Urinary bladder (tissue), 4 donors: ENCODE results near the gene SMARCA4. TPM values are rescaled to one million over a fixed set of nuclear protein-coding genes. Genes with fewer than 3 reads are reported as not detected.

Experiments used
- DNase-seq: peaks from one replicate; pipeline ENCODE4 v3.0.0-alpha.2; 2015; ENCODE audit errors: extremely low spot score
- H3K27ac ChIP-seq: one replicate; pipeline ENCODE4 v1.5.1; 2013; ENCODE audit warnings: low read depth, mild to moderate bottlenecking, moderate library complexity
- H3K36me3 ChIP-seq: one replicate; pipeline ENCODE4 v1.6.1; 2013; ENCODE audit warnings: mild to moderate bottlenecking, moderate library complexity; ENCODE audit not compliant: insufficient read depth
- H3K4me1 ChIP-seq: one replicate; pipeline ENCODE4 v1.6.1; 2013; ENCODE audit warnings: mild to moderate bottlenecking, moderate library complexity; ENCODE audit not compliant: insufficient read depth
- H3K4me3 ChIP-seq: one replicate; pipeline ENCODE4 v1.5.1; 2013; ENCODE audit warnings: low read depth, low read length
- WGBS: extraction: QIAGEN DNeasy Blood & Tissue Kit; methylation state at CpG from one replicate; pipeline ENCODE4 v1.1.7; 2013; 5-methylcytosine and 5-hydroxymethylcytosine counted together
- polyA plus RNA-seq: library from polyadenylated mRNA; stranded (reverse); fragments of 200-250 nt; gene quantifications from one replicate; pipeline ENCODE4 v1.2.3, GENCODE V29; 2013
- total RNA-seq: library from RNA; depleted of rRNA; stranded (reverse); fragments of >200 nt; gene quantifications from one replicate; pipeline ENCODE4 v1.2.3, GENCODE V29; 2014
- donor health status: healthy with polysubstance abuse.
- donor health status: healthy.

SMARCA4 gene
- total and polyA plus RNA-seq, 2 donors, result 38.1 to 46.0 TPM

DNA sequence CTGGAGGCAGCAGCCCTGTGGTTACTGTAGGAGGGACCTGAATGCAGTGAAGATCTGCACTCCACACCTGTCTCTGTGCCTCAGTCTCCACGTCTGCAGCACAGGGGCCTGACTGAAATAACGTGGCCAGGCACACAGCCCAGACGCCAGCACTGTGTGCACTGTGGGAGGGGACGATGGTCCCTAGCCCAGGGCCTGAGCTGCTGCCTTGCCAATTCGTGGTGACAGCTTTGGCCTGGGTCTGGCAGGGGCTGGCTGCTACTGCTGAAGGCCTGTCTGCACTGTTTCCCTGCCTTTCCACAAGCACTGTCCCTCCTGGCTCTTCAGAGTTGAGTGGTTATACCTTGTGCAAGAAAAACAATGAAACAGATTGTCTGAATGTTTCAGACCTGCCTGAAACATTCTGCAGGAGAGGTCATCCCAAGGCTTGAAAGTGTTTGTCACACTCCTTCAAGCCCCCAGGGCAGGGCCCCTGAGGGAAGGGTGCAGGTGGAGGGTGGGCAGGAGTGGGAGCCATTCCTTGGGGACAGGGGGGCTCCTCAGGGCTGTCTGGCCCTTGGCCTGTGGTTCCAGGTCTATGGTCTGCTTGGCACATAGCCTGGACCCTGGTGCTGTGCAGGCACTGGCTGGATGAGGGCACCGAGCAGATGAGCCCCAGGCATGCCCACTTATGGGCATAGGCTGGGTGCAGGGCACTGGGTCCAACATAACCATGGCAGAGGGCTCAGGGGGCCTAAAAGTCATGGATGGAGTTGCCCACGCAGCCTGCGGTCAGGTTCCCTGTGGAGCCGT is 89.7 kb downstream of the SMARCA4 start:
- 87% methylated on average over 9 of the region's 9 CpGs for WGBS
- Histone ChIP-seq H3K4me3 (no peak overlapping the region), H3K36me3 (no peaks in the 10 kb centered on the region), H3K27ac (no peak overlapping the region), H3K4me1 (no peaks in the 10 kb centered on the region)
- no peak for DNase-seq

- Histone ChIP-seq H3K36me3 (peaks cover 3% of the 10 kb centered on the region), H3K4me1 (no peaks in the 10 kb centered on the region), H3K4me3 (no peak overlapping the region), H3K27ac (no peak overlapping the region)
- 83% methylated on average over 4 of the region's 4 CpGs for WGBS
- DNase-seq, result no peak
These were observed 93.0 kb downstream of the SMARCA4 start for GRCh38 chr19:11053817-11054195.

DNA sequence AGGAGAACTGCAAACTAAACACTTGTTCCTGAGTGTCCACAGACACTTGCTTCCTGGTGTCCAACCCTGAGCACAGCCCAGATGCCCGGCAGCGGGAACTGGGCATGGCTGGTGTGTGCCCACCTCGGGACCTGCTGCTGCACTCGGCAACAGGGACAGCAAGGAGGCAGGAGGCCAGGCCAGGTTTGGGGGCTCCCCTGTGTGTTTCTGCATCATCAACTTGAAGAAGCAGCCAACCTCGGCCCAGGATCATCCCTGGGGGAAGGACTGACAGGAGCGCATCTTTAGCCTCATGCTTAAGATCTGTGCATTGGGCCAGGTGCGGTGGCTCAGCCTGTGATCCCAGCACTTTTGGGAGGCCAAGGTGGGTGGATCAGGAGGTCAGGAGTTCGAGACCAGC is 93.4 kb downstream of the SMARCA4 start:
- peaks cover 3% of the 10 kb centered on the region for H3K36me3 ChIP-seq
- 88% methylated on average over 8 of the region's 8 CpGs for WGBS

GRCh38 chr19:11054628-11055027 is 93.8 kb downstream of the SMARCA4 start:
- Histone ChIP-seq H3K4me3 (no peak overlapping the region), H3K4me1 (no peaks in the 10 kb centered on the region), H3K27ac (no peak overlapping the region), H3K36me3 (peaks cover 3% of the 10 kb centered on the region)
- no peak for DNase-seq
- 93% methylated on average over 8 of the region's 8 CpGs for WGBS

More for the DNA sequence above, 93.4 kb downstream of the SMARCA4 start:
- no peaks in the 10 kb centered on the region for H3K4me1 ChIP-seq
- H3K4me3 ChIP-seq, result no peak overlapping the region
- no peak for DNase-seq
- H3K27ac ChIP-seq, result no peak overlapping the region

DNA sequence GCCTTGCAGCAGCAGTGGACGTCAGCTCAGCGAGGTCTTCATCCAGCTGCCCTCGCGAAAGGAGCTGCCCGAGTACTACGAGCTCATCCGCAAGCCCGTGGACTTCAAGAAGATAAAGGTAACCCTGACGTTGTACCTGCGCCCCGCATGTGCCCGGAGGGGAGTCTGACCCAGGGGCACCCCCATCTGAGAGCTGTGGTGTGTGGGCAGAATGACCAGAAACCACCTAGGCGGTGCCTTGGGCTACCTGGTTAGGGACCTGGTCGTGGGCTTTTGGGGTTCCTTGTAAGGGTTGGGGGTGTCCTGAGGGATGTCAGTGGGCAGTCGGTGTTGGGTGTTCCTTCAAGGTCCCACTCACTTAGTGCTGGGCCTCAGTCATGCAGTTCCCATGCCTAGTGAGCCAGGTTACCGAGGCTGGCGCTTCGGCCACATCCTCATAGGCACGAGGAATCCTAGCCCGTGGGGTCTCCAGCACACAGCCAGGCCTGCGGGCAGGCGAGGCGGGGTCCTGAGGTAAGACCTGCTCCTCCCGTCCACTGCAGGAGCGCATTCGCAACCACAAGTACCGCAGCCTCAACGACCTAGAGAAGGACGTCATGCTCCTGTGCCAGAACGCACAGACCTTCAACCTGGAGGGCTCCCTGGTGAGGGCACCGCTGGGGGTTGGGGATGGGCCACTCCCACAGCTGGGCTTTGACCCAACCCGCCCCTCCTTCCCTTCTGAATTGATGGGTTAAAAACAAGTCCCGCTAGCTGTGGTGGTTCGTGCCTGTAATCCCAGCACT is 97.6 kb downstream of the SMARCA4 start:
- 94% methylated on average over 34 of the region's 34 CpGs for WGBS
- H3K27ac ChIP-seq, result no peak overlapping the region
- H3K4me3 ChIP-seq, result no peak overlapping the region
- peaks cover 3% of the 10 kb centered on the region for H3K36me3 ChIP-seq
- no peaks in the 10 kb centered on the region for H3K4me1 ChIP-seq
- no peak for DNase-seq

- DNase-seq, result no peak
- Histone ChIP-seq H3K36me3 (peaks cover 3% of the 10 kb centered on the region), H3K4me1 (no peaks in the 10 kb centered on the region), H3K27ac (no peak overlapping the region), H3K4me3 (no peak overlapping the region)
- WGBS, result 95% methylated on average over 43 of the region's 43 CpGs
These were observed 98.9 kb downstream of the SMARCA4 start for GRCh38 chr19:11059511-11060358.

- Histone ChIP-seq H3K27ac (no peak overlapping the region), H3K4me3 (no peak overlapping the region), H3K36me3 (peaks cover 3% of the 10 kb centered on the region), H3K4me1 (no peaks in the 10 kb centered on the region)
- 53% methylated on average over 14 of the region's 14 CpGs for WGBS
- DNase-seq, result no peak
These were observed 101.1 kb downstream of the SMARCA4 start for GRCh38 chr19:11061952-11062351.

- no peak overlapping the region for H3K27ac ChIP-seq
These were observed 102.6 kb downstream of the SMARCA4 start for GRCh38 chr19:11063434-11063833.

DNA sequence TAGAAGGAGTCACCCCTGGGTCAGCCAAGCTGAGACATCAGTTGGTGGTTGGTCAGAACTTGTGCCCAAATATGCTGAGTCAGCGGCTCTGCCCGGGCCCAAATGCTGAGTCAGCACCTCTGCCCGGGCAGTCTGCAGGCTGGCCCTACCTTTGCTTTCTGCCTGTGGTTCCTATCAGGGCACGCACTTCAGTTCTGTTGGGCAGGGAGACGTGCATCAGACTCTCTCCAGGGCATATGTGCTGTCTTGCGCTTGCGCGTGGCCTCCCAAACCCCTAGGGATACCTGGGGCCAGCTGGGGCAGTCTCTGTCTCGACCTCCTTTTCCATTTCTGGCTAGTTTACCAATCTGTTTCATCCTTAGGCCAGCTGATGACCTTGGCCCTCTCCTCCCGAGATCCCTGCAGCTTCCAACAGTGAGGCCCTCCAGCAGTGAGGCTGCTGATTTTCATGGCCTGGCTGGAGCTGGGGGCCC is 104.0 kb downstream of the SMARCA4 start:
- H3K27ac ChIP-seq, result no peak overlapping the region
- H3K36me3 ChIP-seq, result no peaks in the 10 kb centered on the region
- WGBS, result 86% methylated on average over 10 of the region's 10 CpGs
- no peak for DNase-seq
- H3K4me3 ChIP-seq, result no peak overlapping the region
- H3K4me1 ChIP-seq, result no peaks in the 10 kb centered on the region

More at GRCh38 chr19:11063434-11063833, 102.6 kb downstream of the SMARCA4 start:
- no peaks in the 10 kb centered on the region for H3K4me1 ChIP-seq
- H3K4me3 ChIP-seq, result no peak overlapping the region
- H3K36me3 ChIP-seq, result peaks cover 3% of the 10 kb centered on the region
- DNase-seq, result no peak
- WGBS, result 87% methylated on average over 3 of the region's 3 CpGs

DNA sequence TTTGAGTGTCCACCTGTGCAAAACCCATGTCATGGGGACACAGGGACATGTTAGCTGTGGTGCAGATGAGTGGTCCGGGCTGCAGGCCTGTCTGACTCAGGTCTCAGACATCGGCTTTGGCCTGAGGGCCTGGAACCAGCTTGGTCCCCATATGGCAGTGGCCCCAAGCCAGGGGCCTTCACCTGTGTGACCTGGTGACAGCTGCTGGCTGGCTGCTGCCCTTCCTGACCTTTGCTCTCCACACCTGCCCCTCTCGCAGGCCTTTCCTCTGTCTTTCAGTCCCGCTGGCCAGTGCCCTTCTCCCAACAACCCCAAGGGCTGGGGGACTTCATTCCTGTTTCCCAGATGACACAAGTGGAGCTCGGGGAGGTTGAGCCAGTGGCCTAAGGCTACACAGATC is 105.5 kb downstream of the SMARCA4 start:
- H3K4me1 ChIP-seq, result no peaks in the 10 kb centered on the region
- H3K36me3 ChIP-seq, result no peaks in the 10 kb centered on the region
- no peak for DNase-seq
- H3K27ac ChIP-seq, result no peak overlapping the region
- no peak overlapping the region for H3K4me3 ChIP-seq
- 93% methylated on average over 5 of the region's 5 CpGs for WGBS

GRCh38 chr19:11067356-11068113 is 106.7 kb downstream of the SMARCA4 start:
- Histone ChIP-seq H3K27ac (no peak overlapping the region), H3K4me1 (no peaks in the 10 kb centered on the region), H3K4me3 (no peak overlapping the region), H3K36me3 (no peaks in the 10 kb centered on the region)
- DNase-seq, result no peak
- WGBS, result 96% methylated on average over 8 of the region's 8 CpGs

GRCh38 chr19:11069561-11069960 is 108.7 kb downstream of the SMARCA4 start:
- no peaks in the 10 kb centered on the region for H3K4me1 ChIP-seq
- 84% methylated on average over 9 of the region's 9 CpGs for WGBS
- DNase-seq, result no peak
- no peak overlapping the region for H3K4me3 ChIP-seq
- no peaks in the 10 kb centered on the region for H3K36me3 ChIP-seq
- no peak overlapping the region for H3K27ac ChIP-seq

DNA sequence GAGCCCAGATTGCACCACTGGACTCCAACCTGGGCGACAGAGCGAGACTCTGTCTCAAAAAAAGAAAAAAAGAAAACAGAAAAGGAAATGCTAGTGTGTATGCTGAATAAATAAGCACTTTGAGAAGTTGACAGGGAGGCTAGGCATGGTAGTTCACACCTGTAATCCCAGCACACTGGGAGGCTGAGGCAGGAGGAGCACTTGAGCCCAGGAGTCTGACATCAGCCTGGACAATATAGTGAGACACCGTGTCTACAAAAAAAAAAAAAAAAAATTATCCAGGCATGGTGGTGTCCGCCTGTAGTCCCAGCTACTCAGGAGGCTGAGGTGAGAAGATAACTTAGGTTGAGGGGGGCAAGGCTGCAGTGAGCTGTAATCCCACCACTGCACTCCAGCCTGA is 109.3 kb downstream of the SMARCA4 start:
- Histone ChIP-seq H3K4me3 (no peak overlapping the region), H3K36me3 (no peaks in the 10 kb centered on the region), H3K4me1 (no peaks in the 10 kb centered on the region), H3K27ac (no peak overlapping the region)
- WGBS, result 98% methylated on average over 4 of the region's 4 CpGs
- no peak for DNase-seq
